Fibroblast of the conjunctiva (primary cell): ENCODE results near the gene CYP1B1.
"Not testable (repeated sequence)": the region's sequence is repeated elsewhere in the genome, so short reads cannot be mapped to it uniquely, and the experiment has no call there.

Source experiments
- DNase-seq: peaks from one replicate; pipeline ENCODE4 v3.0.0-alpha.2; 2010; ENCODE audit warnings: low read depth

The CYP1B1 gene

DNA sequence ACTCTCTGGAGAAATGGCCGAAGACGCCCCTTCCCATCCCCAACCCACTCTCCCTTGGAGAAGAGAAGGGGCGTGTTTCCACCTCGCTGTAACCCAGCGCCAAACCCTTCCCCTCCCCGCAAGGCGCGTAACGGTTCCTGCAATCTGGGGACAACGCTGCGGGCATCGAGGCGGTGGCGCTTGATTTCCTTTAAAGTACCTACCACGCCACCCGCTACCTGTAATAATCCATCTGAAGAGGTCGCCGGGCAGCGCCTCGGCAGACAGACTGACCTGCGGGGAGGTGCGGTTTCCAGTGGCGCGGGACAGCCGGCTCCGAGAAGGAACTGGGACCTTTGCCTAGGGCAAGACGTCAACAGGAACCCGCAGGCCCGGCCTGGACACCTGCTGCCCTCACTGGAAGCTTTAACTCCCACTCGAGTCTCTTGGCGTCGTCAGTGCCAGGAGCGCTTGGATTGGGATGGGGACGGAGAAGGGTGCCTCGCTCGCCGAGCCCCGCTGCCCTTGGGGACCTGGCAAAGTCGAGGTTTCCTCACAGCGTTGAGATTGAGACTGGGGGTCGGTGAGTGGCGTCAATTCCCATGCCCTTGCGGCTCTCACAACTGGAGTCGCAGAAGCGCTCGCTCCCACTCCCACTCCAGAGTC lies at the start of gene CYP1B1:
TSS of gene CYP1B1 (minus strand) at position 645 of the 645 bp plus-strand sequence. CDS start 763 bp downstream, outside the sequence.
- no peak for DNase-seq

DNA sequence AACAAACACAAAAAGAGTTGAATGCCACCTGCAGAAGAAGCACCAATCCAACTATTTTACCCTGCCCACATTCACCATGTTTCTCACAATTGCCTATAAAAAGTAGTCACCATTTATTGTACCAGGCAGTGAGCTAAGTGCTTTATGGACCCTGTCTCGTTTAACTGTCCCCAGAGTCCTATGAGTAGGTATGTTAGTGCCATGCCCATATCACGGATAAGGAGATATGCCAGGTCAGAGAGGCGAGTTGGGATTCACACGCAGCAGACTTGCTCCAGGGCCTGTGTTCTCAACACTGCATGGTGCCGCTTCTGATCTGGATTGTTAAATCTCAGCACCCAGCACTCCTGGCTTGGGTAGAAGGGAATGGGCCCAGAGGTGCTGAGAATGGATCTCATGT lies 49.1 kb upstream of the CYP1B1 start:
- no peak for DNase-seq

DNA sequence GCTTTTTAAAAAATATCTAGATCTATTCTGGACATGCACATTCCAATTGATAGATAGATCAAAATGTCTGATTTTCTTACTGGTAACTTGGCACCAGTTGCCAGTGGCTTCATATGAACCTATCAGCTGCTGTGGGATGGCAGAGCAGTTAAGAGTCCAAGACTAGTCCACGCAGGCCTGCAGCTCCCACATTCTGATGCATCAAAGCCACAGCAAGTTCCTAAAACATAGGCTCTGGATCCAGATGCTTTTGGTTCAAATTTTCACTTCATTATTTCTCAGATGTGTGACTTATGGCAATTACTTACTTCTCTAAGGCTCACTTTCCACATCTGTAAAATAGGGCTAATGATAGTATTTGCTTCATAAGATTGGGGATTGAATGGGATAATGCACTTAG lies 48.0 kb upstream of the CYP1B1 start:
- no peak for DNase-seq

DNA sequence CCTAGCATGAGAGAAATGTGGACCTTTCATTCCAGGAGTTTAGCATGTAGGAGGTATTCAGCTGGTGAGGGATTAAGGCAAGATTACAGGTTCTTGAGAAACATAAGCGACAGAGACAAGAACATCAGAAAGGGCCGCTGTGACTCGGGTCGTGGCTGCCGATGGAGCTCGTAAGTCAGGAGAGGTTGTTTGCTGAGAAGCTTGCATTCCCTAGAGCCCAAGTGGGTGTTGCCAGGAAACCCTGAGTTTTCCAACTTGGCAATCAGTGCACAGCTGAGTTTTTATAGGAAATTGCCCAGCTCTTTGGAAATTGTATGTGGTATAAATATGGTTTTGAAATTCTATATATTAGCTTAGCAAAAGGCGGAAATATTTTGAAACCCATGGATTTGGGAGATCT lies 46.4 kb upstream of the CYP1B1 start:
- DNase-seq: peak; percentile 54

DNA sequence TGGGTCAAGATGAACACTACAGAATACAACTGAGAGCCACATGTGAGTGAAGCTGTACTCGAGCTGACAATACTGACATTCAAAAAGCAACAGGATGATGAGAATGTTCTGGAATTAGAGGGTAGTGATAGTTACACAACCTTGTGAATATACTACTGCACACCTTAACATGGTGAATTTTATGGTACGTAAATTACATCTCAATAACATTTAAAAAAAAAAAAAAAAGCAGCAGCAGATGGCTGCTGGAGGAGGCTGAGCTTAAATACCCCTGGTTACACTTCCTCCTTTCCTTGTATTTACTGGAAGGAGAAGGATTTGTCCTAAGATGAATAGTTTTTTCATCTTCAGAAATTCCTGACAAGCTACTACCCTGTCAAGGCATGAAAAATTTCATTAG lies 45.5 kb upstream of the CYP1B1 start:
- DNase-seq: no peak

DNA sequence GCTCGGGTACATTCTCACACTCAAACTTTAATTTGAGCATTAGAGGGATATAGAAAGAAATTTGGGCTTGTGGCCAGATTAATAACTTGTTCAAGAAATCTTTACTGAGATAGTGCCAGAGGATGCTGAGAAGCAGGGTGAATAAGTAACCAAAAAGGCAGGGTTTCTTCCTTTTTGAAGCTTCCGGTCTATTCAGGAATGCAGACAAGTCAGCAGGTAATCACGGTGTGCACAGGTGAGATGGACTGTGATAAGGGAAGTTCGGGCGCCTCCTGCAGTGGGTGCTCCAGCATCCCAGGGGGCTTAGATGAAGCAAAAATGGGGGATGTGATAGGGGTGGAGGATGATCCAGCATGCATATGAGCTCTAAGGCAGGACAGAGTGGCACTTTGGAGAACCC lies 44.9 kb upstream of the CYP1B1 start:
- DNase-seq: no peak

DNA sequence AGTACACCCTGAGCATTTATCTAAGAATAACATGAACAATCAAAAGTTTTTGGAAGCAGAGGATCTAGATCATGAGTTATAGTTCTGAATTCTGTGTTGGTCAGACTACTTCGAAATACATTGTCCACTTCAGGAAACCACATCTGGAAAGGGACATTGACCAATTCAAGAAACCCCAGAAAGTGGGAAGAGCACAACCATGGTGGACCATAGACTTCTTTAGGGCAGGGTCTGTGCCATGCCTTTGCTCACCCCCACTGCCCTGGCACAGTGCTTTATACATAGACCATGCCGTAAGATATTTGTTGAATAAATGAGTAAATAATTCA lies 44.3 kb upstream of the CYP1B1 start:
- DNase-seq: no peak

DNA sequence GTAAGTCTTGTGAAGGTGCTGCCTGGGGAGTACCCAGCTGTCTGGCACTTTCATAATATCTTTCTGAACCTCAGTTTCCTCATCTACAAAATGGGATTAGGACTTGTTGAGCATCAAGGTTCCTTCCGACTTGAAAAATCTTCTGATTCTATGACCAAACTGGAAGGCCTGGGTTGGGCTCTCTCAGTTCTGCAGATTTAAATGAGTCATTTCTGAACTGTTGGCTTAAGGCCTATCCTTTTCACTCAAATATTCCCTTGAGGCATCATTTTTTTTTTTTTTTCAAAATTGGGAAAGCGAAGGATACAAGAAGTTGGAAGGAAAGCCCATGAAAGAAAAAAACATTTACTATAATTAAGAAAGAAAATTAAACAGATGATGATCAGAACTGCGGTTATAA lies 40.8 kb upstream of the CYP1B1 start:
- DNase-seq: peak; percentile 85

DNA sequence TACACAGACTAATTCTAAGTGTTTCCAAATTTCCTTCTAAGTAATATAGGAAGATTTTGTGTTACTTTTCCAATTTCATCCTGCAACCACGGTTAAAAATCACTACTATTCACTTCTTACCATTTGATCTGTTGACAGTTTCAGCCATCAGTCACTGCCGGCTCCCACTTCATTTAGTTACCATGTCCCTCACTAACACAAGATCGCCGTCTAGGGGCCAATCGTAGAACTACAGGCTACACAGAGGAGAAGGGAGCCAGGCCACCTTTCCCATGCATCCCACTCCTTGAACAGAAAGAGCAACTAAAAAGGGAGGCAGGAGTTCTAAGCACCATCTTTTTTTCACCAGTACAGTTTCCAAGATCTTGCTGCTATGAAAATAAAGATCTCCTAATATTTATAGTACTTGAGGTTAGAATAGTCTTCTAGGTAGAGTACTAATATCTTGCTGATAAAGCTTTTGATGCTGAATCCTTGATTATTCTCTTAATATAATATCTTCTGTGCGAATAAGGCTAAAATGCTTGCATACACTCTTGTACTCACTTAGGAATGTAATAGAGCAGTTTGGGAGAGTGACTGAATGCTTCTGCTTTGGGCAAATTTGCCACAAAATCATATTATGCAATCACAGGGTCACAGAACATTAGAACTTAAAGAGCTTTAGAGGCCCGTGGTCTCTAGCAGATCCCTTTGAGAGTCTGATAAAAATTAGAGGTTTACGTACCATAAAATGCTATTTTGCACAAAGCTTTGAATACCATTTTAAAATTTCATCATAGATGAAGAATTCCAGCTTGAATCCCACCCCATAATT lies 39.5 kb upstream of the CYP1B1 start:
- DNase-seq: peak; percentile 64

DNA sequence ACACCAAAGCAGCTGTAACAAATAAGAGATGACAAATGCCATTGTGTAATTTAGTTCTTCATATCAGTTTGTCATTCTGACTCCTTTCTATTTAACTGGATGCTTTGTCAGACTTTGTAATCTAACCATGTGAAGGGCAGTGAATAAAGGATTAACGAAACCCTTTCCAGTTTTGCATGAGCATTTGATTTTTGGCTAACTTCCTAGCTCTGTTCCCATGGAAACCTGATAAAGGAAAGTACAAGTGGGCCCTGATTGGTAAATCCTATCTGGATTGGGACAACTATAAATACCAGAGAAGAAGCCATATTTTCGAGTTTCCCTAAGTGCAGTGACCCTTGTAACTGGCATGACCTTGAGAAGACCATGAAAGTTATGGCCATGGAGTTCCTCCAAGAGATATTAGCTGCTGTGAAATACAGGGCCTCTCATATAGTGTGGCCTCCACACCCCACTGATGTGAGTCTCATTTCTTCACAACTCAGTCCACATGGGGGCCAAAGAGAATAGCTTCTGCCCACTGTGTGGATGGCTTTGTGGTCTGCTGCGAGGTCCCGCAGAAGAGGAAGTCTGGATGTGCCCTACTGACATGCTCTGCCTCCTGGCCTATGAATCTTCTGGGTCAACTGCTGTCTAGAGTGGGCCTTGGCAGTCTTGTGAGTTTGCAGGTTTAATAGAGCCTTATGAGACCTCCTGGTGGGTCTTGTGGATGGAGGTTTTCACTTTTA lies 38.2 kb upstream of the CYP1B1 start:
- peak; percentile 62 for DNase-seq

DNA sequence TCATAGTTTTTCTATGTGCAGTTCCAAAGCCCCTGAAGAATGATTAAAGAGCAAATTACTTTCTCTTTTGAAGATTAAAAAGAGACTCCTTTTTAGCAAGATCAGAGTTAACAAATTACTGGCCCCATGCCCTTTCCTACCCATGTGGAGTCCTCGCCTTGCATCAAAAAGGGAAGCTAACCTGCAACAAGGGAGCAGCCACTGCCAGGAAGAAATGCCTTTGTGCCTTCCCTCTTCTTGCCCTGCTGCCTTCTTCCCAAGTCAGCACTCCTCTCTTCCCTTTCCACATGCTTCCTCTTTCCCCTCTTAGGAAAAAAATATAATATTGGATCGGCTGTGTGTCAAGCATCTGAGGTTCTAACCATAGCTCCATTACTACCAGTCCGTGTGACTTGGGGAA lies 37.1 kb upstream of the CYP1B1 start:
- DNase-seq: no peak

DNA sequence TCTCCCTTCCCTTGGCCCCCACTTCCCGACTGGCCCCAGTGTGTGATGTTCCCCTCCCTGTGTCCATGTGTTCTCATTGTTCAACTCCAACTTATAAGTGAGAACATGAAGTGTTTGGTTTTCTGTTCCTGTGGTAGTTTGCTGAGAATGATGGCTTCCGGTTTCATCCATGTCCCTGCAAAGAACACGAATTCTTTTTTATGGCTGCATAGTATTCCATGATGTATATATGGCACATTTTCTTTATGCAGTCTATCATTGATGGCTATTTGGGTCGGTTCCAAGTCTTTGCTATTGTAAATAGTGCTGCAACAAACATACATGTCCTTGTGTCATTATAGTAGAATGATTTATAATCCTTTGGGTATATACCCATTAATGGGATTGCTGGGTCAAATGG lies 35.4 kb upstream of the CYP1B1 start:
- not testable (repeated sequence) for DNase-seq

DNA sequence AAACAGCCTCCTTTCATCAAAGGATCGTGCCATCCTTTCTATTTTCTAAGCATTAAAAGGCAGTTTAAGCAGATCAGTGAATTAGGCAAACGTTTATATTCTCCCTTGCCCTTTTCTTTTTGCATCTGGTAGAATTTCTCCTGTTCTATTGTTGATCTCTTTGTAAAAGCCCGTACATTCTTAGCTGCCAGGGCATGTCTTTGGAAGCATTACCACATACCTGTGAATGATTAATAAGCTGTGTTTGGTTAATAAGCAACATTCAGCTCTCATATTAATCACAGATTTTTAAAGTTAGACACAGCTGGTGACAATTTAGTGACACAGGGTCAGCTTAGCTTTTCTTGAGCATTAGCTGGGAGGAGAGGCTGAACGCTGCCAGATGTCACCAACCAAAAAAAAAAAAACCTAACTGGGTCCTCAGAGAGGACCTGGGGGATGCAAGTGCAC lies 33.8 kb upstream of the CYP1B1 start:
- no peak for DNase-seq

DNA sequence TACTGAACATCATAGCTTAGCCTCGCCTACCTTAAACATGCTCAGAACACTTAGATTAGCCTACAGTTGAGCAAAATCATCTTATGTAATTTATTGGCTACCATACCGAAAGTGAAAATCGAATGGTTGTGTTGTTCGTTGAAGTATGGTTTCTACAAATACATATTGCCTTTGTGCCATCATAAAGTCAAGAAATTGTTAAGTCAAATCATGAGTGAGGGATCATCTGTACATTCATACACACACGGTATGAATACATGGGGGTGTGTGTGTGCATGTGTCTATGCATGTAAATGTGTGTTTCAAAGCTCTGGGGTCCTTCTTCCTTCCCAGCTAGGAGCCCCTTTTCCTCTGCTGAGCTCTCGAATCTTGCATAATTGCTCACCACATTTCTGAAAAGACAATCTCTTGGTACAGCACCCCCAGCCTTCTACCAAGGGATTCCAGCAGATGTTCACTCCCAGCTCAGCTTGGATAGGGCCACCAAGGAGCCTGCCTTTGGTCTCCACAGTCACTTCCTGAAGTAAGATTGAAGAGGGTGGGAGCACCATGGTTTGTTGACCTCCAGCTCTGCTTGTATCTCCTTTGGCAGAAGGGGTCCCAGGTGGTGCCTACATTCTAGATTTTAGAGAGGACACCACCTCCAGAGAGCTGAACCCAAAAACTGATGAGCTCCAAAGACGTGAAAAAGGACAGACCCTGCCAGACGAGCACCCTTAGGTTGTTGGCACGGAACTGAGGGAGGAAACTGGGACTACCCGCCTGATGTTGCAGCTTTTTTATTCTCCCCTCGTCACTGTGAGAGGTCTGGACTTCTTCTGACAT lies 33.2 kb upstream of the CYP1B1 start:
- DNase-seq: no peak

DNA sequence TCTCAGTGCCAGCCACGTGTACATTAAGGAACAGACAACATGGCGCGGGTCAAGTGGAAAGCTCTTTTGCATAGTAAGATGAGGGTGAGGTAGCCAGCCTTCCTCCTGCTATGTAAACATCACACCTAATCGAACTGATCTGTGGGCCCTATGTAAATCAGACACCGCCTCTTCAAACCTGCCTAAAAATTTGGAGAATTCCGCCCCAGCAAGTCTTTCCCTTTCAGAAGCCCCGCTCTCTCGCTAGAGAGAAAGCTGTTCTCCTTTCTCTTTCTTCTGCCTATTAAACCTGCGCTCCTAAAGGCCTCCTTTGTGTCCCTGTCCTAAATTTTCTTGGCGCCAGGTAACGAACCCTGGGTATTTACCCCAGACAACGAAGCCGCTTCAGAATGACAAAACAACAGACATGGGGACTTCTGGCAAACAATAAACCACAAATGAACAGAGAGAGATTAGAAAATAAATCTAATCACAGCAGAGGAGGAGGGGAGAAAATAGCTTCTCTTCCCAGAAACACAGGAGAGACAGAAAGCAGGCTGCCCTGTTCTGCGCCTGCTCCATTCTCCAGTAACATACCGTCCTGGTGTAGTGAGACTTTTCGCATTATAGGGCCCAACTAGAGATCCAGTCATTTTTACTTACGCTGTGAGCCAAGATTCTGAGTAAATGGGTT lies 31.9 kb upstream of the CYP1B1 start:
- no peak for DNase-seq

DNA sequence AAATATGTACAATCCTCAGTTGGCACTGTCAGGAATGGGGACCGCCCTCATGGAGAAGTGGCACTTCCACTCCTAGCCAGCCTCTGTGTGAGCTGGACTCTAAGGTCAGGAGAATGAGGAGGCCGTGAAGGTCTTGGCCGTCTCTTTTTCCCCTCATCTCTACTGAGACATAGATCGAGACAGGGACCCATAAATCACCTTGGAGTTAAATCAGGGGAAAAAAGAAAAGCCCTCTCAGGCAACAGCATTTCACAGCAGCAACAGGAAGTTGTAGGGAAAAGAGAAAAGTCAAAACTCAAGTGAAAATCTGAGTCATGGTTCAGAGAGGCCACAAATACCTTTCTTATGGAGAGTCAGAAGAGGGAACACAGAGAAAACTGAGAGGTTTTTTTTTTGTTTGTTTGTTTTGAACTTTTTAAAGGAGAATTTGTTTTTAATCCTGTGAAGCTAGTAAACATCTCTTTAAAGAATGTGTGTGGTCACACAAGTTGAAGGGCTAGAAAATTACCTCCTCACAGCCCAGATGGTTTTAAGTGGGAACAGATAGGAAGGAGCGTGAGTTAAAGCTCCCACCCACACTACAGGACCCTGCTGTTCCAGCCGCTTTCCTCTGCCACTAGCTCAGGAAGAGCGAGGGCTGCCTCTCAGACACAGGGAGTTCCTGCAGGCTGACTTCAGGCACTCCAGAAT lies 30.6 kb upstream of the CYP1B1 start:
- DNase-seq: no peak

DNA sequence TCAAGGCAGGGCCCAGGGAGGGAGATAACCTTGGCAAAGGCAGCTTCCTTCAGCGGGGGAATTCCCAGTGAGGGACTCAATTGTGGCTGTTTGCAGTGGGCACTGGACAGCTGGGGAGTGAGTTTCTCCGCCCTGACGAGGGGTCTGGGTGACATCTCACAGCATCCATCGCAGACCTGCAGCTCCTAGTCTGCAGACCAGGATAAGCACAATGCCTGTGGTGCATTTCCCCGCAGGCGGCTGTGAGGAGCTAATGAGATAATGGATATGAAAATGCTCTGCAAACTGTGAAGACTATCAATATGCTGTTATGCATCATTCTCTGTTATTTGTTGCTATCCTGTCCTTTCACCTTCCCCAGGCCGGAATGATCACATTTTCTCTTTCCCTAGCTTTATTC lies 30.0 kb upstream of the CYP1B1 start:
- no peak for DNase-seq

DNA sequence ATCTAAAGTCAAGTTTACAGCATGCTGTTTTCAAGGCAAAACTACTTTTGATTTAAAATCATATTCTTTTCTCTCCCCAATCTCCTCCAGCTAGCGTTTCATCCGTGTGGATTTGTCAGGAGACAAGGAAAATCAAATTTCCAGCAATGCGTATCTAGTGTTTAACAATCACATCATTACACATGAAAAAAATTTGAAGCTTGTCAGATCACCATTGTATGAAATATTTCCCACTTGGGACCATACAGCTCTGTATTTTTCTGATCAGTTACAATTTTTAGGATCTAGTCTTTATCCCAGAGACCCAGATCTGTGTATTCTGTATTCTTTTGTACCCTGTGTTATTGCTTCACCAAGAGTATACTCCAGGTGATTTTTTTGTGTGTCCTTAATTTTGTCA lies 28.6 kb upstream of the CYP1B1 start:
- DNase-seq: no peak

DNA sequence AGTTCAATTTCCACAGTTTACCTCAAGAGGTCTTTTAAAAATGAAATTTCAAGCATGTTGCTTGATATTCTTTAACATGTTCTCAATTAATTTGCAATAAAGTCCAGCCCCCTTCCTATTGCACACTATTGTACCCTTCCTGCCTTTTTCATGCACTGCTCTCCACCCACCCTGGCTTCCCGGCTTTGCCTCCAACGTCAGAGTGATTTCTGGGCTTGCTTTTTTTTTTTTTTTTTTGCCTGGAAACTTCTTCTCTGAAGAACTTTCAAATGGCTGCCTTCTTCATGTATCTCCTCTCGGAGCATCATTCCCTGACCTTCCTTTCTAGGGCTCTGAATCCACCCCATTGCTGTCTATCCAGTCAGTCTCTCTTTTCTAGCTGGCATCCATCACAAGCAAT lies 24.4 kb upstream of the CYP1B1 start:
- DNase-seq: no peak

DNA sequence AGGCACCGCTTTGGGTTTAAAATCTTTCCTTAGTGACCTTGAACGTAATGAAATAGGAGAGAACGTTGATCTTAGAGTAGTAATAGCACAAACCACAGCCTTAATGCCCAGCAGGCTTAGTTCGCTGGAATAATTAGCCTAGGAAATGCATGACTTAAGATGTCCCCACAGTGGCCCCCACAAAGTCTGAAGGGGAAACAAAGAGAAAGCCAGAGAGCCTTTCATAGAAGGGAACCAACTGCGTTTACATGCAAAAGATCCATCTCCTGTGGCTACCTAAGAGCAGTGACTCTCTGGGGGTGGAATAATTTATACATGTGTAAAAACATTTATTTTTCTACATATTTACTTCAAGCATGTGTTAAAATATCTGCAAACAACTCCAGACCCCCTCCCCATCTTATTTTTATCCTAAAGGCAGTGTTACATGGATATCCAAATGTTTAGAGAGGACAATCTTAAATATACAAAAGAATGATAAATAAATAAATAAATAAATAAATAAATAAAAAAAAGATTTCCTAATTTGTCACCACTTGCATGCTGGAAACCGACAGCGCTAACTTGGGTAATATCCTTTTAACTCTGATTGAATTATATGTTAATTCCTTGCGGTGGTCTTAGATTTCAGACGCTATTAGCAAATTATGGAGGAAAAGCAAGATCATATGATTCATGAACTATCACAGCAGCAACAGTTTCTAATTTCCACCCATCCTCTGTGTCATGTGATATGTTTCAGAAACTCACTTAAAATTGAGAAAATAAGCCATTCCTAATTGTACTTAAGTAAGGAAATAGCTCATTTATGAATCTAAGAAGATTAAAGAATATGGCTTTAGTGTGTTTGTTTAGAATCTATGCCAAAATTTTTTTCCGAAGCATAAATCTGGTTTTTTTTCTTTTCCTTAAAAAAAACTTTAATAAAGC lies 23.4 kb upstream of the CYP1B1 start:
- DNase-seq: no peak
